Neural crest cell (in vitro differentiated cells): ENCODE data around the gene PLEKHA1. TPM values are rescaled to one million over a fixed set of nuclear protein-coding genes. Genes with fewer than 3 reads are reported as not detected.

Source experiments
- DNase-seq: peaks from one replicate; pipeline ENCODE4 v3.0.0; 2021; ENCODE audit warnings: low read depth, mixed read lengths, low spot score
- H3K27ac Mint-ChIP-seq: one replicate; pipeline ENCODE4 v1.8.0; 2021; ENCODE audit warnings: mild to moderate bottlenecking, mixed read lengths; ENCODE audit not compliant: unreplicated experiment
- H3K27me3 Mint-ChIP-seq: 2 replicates; pipeline ENCODE4 v1.8.0; 2021; ENCODE audit warnings: low read depth, mild to moderate bottlenecking, mixed read lengths
- H3K36me3 Mint-ChIP-seq: 2 replicates; pipeline ENCODE4 v1.8.0; 2021; ENCODE audit warnings: low read depth, mild to moderate bottlenecking, mixed read lengths
- H3K4me1 Mint-ChIP-seq: 2 replicates; pipeline ENCODE4 v1.8.0; 2021; ENCODE audit warnings: mixed read lengths
- H3K4me3 Mint-ChIP-seq: one replicate; pipeline ENCODE4 v1.8.0; 2021; ENCODE audit warnings: mild to moderate bottlenecking, mixed read lengths
- H3K9me3 Mint-ChIP-seq: 2 replicates; pipeline ENCODE4 v1.8.0; 2021; ENCODE audit warnings: mixed read lengths
- CTCF ChIP-seq: fragments of 200-600 bp; sonication (generic); conservative IDR thresholded peaks from 2 replicates; pipeline ENCODE4 v1.5.0; 2021; ENCODE audit warnings: antibody characterized with exemption, mild to moderate bottlenecking
- total RNA-seq: library from RNA; stranded (reverse); gene quantifications from 2 replicates; pipeline ENCODE4 v1.2.1, GENCODE V29; 2021

Gene PLEKHA1
- total RNA-seq, 1 donor from 2014 or later = 20.6 TPM

- DNase-seq = no peak
- TF ChIP-seq CTCF = no peak
- no peak overlapping the region for H3K4me3 Mint-ChIP-seq
- peaks cover 4% of the 10 kb centered on the region for H3K27me3 Mint-ChIP-seq
- H3K4me1 Mint-ChIP-seq = peaks cover 22% of the 10 kb centered on the region
- H3K9me3 Mint-ChIP-seq = no peaks in the 10 kb centered on the region
- no peaks in the 10 kb centered on the region for H3K36me3 Mint-ChIP-seq
- H3K27ac Mint-ChIP-seq = peak overlapping the region; percentile 5
These were observed 100.6 kb downstream of the PLEKHA1 start for GRCh38 chr10:122475100-122475499.

- Mint-ChIP-seq H3K4me1 (peaks cover 22% of the 10 kb centered on the region), H3K36me3 (no peaks in the 10 kb centered on the region), H3K27me3 (peaks cover 3% of the 10 kb centered on the region), H3K27ac (peak overlapping the region; percentile 50), H3K4me3 (no peak overlapping the region), H3K9me3 (no peaks in the 10 kb centered on the region)
- no peak for TF ChIP-seq CTCF
- DNase-seq = no peak
These were observed 101.3 kb downstream of the PLEKHA1 start for GRCh38 chr10:122475591-122476332.

DNA sequence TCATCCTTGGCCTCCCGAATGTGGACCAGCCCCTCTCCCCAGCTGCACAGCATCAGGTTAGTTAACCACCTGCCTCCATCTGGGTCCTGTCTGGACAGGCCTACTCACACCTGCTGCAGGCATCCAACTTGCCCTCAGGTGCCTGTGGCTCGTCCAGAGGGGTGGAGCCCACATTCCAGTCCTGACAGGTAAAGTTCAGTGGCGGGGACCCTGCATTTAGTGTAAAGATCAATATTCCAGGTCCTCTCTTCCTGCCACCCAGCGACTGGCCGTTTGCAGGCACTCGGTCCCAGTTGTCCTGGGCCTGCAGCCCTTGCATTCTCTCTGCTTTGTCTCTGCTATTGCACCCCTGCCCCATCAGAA, 101.8 kb downstream of the PLEKHA1 start:
- Mint-ChIP-seq H3K27ac (peak overlapping the region; percentile 50), H3K27me3 (peaks cover 1% of the 10 kb centered on the region), H3K36me3 (no peaks in the 10 kb centered on the region), H3K4me1 (peaks cover 22% of the 10 kb centered on the region), H3K9me3 (no peaks in the 10 kb centered on the region), H3K4me3 (no peak overlapping the region)
- DNase-seq = no peak
- TF ChIP-seq CTCF = no peak

DNA sequence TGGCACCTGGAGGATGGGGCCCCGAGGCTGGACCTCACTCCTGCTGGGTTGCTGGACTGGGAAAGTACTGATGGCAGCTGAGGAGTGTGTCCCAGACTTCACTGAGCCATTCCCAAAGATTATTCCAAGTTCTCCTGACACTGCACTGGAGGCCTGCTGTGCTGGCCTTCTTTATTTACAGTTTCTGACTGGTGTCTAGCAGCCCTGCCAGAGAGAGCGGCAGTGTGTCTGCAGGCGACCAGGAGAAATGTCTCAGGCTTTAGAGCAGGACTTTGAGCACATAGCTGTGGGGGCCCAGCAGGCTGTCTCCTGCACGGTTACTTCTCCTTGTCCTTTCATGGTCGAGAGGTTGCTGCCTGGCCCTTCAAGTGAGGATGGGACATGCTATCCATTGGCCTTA, 102.9 kb downstream of the PLEKHA1 start:
- peaks cover 2% of the 10 kb centered on the region for H3K9me3 Mint-ChIP-seq
- no peak for DNase-seq
- no peak overlapping the region for H3K27ac Mint-ChIP-seq
- no peaks in the 10 kb centered on the region for H3K36me3 Mint-ChIP-seq
- peaks cover 22% of the 10 kb centered on the region for H3K4me1 Mint-ChIP-seq
- no peak for TF ChIP-seq CTCF
- H3K27me3 Mint-ChIP-seq = no peaks in the 10 kb centered on the region
- H3K4me3 Mint-ChIP-seq = no peak overlapping the region

GRCh38 chr10:122478971-122479370, 104.5 kb downstream of the PLEKHA1 start:
- no peak for DNase-seq
- peaks cover 22% of the 10 kb centered on the region for H3K4me1 Mint-ChIP-seq
- no peak overlapping the region for H3K27ac Mint-ChIP-seq
- H3K36me3 Mint-ChIP-seq = no peaks in the 10 kb centered on the region
- peaks cover 2% of the 10 kb centered on the region for H3K9me3 Mint-ChIP-seq
- H3K4me3 Mint-ChIP-seq = no peak overlapping the region
- TF ChIP-seq CTCF = no peak
- H3K27me3 Mint-ChIP-seq = no peaks in the 10 kb centered on the region
